B cell (primary cell): ENCODE results near the gene SLC8A3. TPM values are rescaled to one million over a fixed set of nuclear protein-coding genes. Genes with fewer than 3 reads are reported as not detected.

Experiments used
- ATAC-seq: fragments of 200-7000 bp; cut with Tn5 transposase; one replicate; pipeline ENCODE4 v1.10.0; 2021; ENCODE audit warnings: low read depth, mild to moderate bottlenecking, moderate number of reproducible peaks, moderate library complexity
- CTCF ChIA-PET: fragments of 350-600 bp; sonication (Branson Sonifier 250); formaldehyde crosslinking; loops from one replicate; lab custom pipeline; 2021; ENCODE audit warnings: antibody characterized with exemption, inconsistent platforms; lab: Charles Lee
- POLR2A ChIA-PET: fragments of 350-600 bp; sonication (Branson Sonifier 250); formaldehyde crosslinking; loops from one replicate; lab custom pipeline; 2021; ENCODE audit warnings: antibody characterized with exemption; lab: Charles Lee
- DNase-seq: peaks from one replicate; pipeline ENCODE4 v3.0.0; 2013
- H2AFZ ChIP-seq: 2 replicates; pipeline ENCODE4 v1.6.1; 2012; ENCODE audit warnings: mild to moderate bottlenecking, low read depth, low read length; ENCODE audit not compliant: insufficient read depth, poor library complexity, severe bottlenecking
- H3K27ac ChIP-seq, 2 donors: 1 replicate in 1 of 2; 2 replicates in 1 of 2; pipeline ENCODE4 v1.5.1; 2012 to 2013; ENCODE audit warnings: low read length in 2 of 2, mild to moderate bottlenecking in 2 of 2, moderate library complexity in 1 of 2
- H3K27me3 ChIP-seq, 4 experiments: fragments of 200-600 bp in 1 of 4; sonication (generic) in 1 of 4; replicated peaks in 1 of 4; 1 replicate in 2 of 4; 2 replicates in 2 of 4; pipeline versions ENCODE4 v1.6.1 to v1.7.0; 2013 to 2016; ENCODE audit warnings: low read length in 3 of 4, mild to moderate bottlenecking in 2 of 4, mixed read lengths in 1 of 4, moderate library complexity in 1 of 4; ENCODE audit not compliant: insufficient read depth in 4 of 4, control insufficient read depth in 3 of 4; ENCODE audit errors: control extremely low read depth in 1 of 4
- H3K36me3 ChIP-seq, 2 experiments: replicated peaks in 1 of 2; 1 replicate in 1 of 2; 2 replicates in 1 of 2; pipeline versions ENCODE4 v1.6.1 to v1.7.1; 2013; ENCODE audit warnings: low read length in 1 of 2; ENCODE audit not compliant: insufficient read depth in 2 of 2, control insufficient read depth in 1 of 2; ENCODE audit errors: control extremely low read depth in 1 of 2, extremely low read depth in 1 of 2
- H3K4me1 ChIP-seq, 2 donors: fragments of 200-600 bp in 1 of 2; sonication (generic) in 1 of 2; 1 replicate in 1 of 2; 2 replicates in 1 of 2; pipeline versions ENCODE4 v1.5.1 to v1.6.1; 2013 to 2017; ENCODE audit warnings: low read length in 2 of 2; ENCODE audit not compliant: control insufficient read depth in 2 of 2, insufficient read depth in 2 of 2
- H3K4me2 ChIP-seq: replicated peaks from 2 replicates; pipeline ENCODE3; 2012; ENCODE audit warnings: mild to moderate bottlenecking, low read depth, low read length; ENCODE audit not compliant: poor library complexity, severe bottlenecking
- H3K4me3 ChIP-seq, 5 experiments: fragments of 200-600 bp in 1 of 5; sonication (generic) in 1 of 5; 1 replicate in 3 of 5; 2 replicates in 2 of 5; pipeline versions ENCODE4 v1.5.1 to v1.7.0; 2011 to 2016; ENCODE audit warnings: low read length in 4 of 5, mild to moderate bottlenecking in 4 of 5, low read depth in 2 of 5, control low read depth in 1 of 5, moderate library complexity in 1 of 5; ENCODE audit not compliant: insufficient read depth in 1 of 5; ENCODE audit errors: control extremely low read depth in 1 of 5, extremely low read depth in 1 of 5
- H3K79me2 ChIP-seq: fragments of 200-600 bp; sonication (generic); one replicate; pipeline ENCODE4 v1.6.0; 2016; ENCODE audit warnings: low read length; ENCODE audit not compliant: control insufficient read depth, insufficient read depth
- H3K9ac ChIP-seq: fragments of 200-600 bp; sonication (generic); 2 replicates; pipeline ENCODE4 v1.6.1; 2017; ENCODE audit warnings: mild to moderate bottlenecking, low read length, moderate library complexity
- H3K9me3 ChIP-seq, 3 donors: one replicate each; pipeline versions ENCODE4 v1.6.1 to v1.7.1; 2013; ENCODE audit warnings: low read length in 2 of 3; ENCODE audit not compliant: control insufficient read depth in 2 of 3, insufficient read depth in 1 of 3; ENCODE audit errors: control extremely low read depth in 1 of 3
- H4K20me1 ChIP-seq: 2 replicates; pipeline ENCODE4 v1.6.0; 2012; ENCODE audit warnings: mild to moderate bottlenecking, low read length; ENCODE audit not compliant: insufficient read depth, control insufficient read depth, poor library complexity, severe bottlenecking
- H3K27ac Mint-ChIP-seq: one replicate; pipeline ENCODE4 v1.8.0; 2021; ENCODE audit warnings: mixed read lengths
- H3K27me3 Mint-ChIP-seq: one replicate; pipeline ENCODE4 v1.8.0; 2021; ENCODE audit warnings: mixed read lengths
- H3K4me1 Mint-ChIP-seq: one replicate; pipeline ENCODE4 v1.8.0; 2021; ENCODE audit warnings: mixed read lengths
- H3K4me3 Mint-ChIP-seq: one replicate; pipeline ENCODE4 v1.8.0; 2021; ENCODE audit warnings: mixed read lengths
- H3K9me3 Mint-ChIP-seq: one replicate; pipeline ENCODE4 v1.8.0; 2022; ENCODE audit warnings: mixed read lengths; ENCODE audit not compliant: insufficient read depth
- EZH2 ChIP-seq: IDR thresholded peaks from 2 replicates; pipeline ENCODE4 v1.6.1; 2012; ENCODE audit warnings: borderline replicate concordance, low read depth, mild to moderate bottlenecking, moderate library complexity, low read length; ENCODE audit not compliant: insufficient read depth, poor library complexity, severe bottlenecking
- WGBS: methylation state at CpG from one replicate; pipeline ENCODE4 v1.1.5; 2013; ENCODE audit warnings: missing lambda C conversion rate; ENCODE audit not compliant: insufficient coverage; 5-methylcytosine and 5-hydroxymethylcytosine counted together
- intact Hi-C: fragments of 100-400 bp; cut with micrococcal nuclease; formaldehyde crosslinking; loops from one replicate; pipeline ENCODE4 v1.10.0; 2022
- polyA plus RNA-seq: library from polyadenylated mRNA; depleted of rRNA; stranded (reverse); fragments of >200 nt; gene quantifications from 2 replicates; pipeline ENCODE4 v1.2.3, GENCODE V29; 2012
- total RNA-seq, 2 donors: library from RNA; stranded (reverse); fragments of 120-200 nt in 1 of 2; gene quantifications; 1 replicate in 1 of 2; 2 replicates in 1 of 2; pipeline versions ENCODE4 v1.2.3 to v1.2.4, GENCODE V29; 2013 to 2022
- TF ChIP-seq, protein P1 (sequence below): fragments of 200-600 bp; IDR thresholded peaks from one replicate; pipeline ENCODE4 v1.8.0; 2022; ENCODE audit warnings: antibody characterized with exemption, mild to moderate bottlenecking

The SLC8A3 gene
- total and polyA plus RNA-seq, 2 donors (not counting 1 experiment from before 2014, with no cell fraction given): 0.07 to 0.09 TPM

DNA sequence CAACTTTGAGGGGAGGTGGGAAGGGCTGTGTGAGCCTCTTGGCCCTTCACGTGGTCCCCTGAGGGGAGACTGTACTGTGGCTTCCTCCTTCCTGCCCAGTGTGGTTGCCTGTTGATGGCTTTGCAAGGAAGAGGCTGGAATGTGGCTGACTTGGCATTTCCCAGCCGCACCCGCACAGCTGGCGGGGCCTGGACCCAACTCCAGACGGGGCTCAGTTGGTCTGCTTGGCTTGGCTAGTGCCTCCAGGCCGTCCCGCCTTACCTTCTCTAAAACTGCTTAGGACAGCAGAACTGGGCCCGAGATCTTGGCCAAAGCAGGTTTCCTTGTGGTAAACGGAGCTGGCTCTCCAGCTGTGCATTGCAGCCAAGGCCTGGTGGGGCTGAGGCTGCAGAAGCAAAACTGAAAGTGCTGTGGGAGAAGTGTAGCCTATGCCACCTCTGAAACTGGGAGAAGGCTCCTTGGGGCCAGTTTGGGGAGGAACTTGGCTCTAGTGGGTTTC is 170.0 kb downstream of the SLC8A3 start:
- ChIA-PET POLR2A (no interaction called here), CTCF (interaction anchor here (1.1 to 1.6 kb wide), 2 partner anchors 9 to 201 kb away, joined by 3 to 8 read pairs; no protein-coding TSS in a partner anchor)
- Histone ChIP-seq H3K27me3 (no peaks in the 10 kb centered on the region), H3K79me2 (no peaks in the 10 kb centered on the region), H3K4me3 (peak overlapping the region in 3 of 5 experiments; percentile 22 to 35 (median 23)), H3K9me3 (no peaks in the 10 kb centered on the region), H4K20me1 (no peaks in the 10 kb centered on the region), H3K36me3 (no peaks in the 10 kb centered on the region), H3K4me1 (peaks cover 3 to 9% of the 10 kb centered on the region in 2 donors), H2AFZ (peak overlapping the region; percentile 41), H3K27ac (no peak overlapping the region), H3K4me2 (peak overlapping the region; percentile 50), H3K9ac (peak overlapping the region; percentile 20)
- Mint-ChIP-seq H3K9me3 (no peaks in the 10 kb centered on the region), H3K27ac (no peak overlapping the region), H3K4me3 (peak overlapping the region; percentile 39), H3K4me1 (peaks cover 16% of the 10 kb centered on the region), H3K27me3 (peaks cover 12% of the 10 kb centered on the region)
- TF ChIP-seq, protein P1, sequence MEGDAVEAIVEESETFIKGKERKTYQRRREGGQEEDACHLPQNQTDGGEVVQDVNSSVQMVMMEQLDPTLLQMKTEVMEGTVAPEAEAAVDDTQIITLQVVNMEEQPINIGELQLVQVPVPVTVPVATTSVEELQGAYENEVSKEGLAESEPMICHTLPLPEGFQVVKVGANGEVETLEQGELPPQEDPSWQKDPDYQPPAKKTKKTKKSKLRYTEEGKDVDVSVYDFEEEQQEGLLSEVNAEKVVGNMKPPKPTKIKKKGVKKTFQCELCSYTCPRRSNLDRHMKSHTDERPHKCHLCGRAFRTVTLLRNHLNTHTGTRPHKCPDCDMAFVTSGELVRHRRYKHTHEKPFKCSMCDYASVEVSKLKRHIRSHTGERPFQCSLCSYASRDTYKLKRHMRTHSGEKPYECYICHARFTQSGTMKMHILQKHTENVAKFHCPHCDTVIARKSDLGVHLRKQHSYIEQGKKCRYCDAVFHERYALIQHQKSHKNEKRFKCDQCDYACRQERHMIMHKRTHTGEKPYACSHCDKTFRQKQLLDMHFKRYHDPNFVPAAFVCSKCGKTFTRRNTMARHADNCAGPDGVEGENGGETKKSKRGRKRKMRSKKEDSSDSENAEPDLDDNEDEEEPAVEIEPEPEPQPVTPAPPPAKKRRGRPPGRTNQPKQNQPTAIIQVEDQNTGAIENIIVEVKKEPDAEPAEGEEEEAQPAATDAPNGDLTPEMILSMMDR: no peak
- no peak for TF ChIP-seq EZH2
- DNase-seq: no peak
- intact Hi-C loops: no loop called here
- WGBS: 10% methylated on average over 9 of the region's 9 CpGs
- ATAC-seq: no peak

DNA sequence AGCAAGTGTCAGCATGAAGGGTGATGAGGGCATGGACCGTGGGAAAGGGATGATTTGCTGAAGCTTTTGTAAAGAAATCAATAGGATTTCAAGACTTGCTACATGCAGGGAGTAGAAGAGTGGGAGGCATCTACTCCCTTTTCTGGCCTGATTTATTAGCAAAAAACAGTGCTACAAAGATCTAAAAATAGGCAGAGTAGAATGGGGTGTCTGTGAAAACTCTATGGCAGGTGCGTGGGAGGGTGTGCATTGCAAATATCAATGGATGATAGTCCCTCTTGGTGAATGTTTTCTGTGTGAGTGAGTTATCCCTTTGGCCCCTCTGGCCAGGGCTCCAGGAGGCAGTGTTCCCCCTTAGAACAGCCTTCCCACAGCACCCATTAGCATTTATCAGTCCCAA is 170.5 kb downstream of the SLC8A3 start:
- H3K4me3 Mint-ChIP-seq: peak overlapping the region; percentile 29
- peaks cover 12% of the 10 kb centered on the region for H3K27me3 Mint-ChIP-seq

More for the DNA sequence above, 170.5 kb downstream of the SLC8A3 start:
- intact Hi-C loops: no loop called here
- Histone ChIP-seq H4K20me1 (no peaks in the 10 kb centered on the region), H3K9ac (no peak overlapping the region), H3K4me3 (no peak overlapping the region), H3K36me3 (no peaks in the 10 kb centered on the region), H3K4me2 (no peak overlapping the region), H3K79me2 (no peaks in the 10 kb centered on the region), H3K27me3 (no peaks in the 10 kb centered on the region), H3K4me1 (peaks cover 3 to 9% of the 10 kb centered on the region in 2 donors), H3K27ac (no peak overlapping the region), H3K9me3 (no peaks in the 10 kb centered on the region), H2AFZ (peak overlapping the region; percentile 41)
- ATAC-seq (no peak), DNase-seq (no peak)
- CTCF ChIA-PET: no interaction called here
- TF ChIP-seq EZH2: no peak
- TF ChIP-seq, protein P1: no peak
- no peak overlapping the region for H3K27ac Mint-ChIP-seq
- peaks cover 16% of the 10 kb centered on the region for H3K4me1 Mint-ChIP-seq
- POLR2A ChIA-PET: no interaction called here
- H3K9me3 Mint-ChIP-seq: no peaks in the 10 kb centered on the region
- WGBS: 70% methylated on average over 2 of the region's 2 CpGs
